Chondrocyte (in vitro differentiated cells): ENCODE measurements around the gene TCF7L2. TPM values are rescaled to one million over a fixed set of nuclear protein-coding genes. Genes with fewer than 3 reads are reported as not detected.

ENCODE experiments used
- DNase-seq: peaks from one replicate; pipeline ENCODE4 v3.0.0; 2021; ENCODE audit warnings: mixed read lengths, low spot score
- H3K27ac Mint-ChIP-seq: one replicate; pipeline ENCODE4 v1.8.0; 2021; ENCODE audit warnings: mild to moderate bottlenecking, moderate library complexity, mixed read lengths; ENCODE audit not compliant: unreplicated experiment
- H3K27me3 Mint-ChIP-seq: 2 replicates; pipeline ENCODE4 v1.8.0; 2021; ENCODE audit warnings: low read depth, mixed read lengths
- H3K36me3 Mint-ChIP-seq: 2 replicates; pipeline ENCODE4 v1.8.0; 2021; ENCODE audit warnings: low read depth, mixed read lengths
- H3K4me1 Mint-ChIP-seq: 2 replicates; pipeline ENCODE4 v1.8.0; 2021; ENCODE audit warnings: low read depth, mild to moderate bottlenecking, mixed read lengths
- H3K4me3 Mint-ChIP-seq: one replicate; pipeline ENCODE4 v1.8.0; 2021; ENCODE audit warnings: mild to moderate bottlenecking, moderate library complexity, mixed read lengths; ENCODE audit not compliant: unreplicated experiment
- H3K9me3 Mint-ChIP-seq: 2 replicates; pipeline ENCODE4 v1.8.0; 2021; ENCODE audit warnings: low read depth, mixed read lengths
- CTCF ChIP-seq: fragments of 200-600 bp; sonication (generic); IDR thresholded peaks from 2 replicates; pipeline ENCODE4 v1.5.0; 2021; ENCODE audit warnings: antibody characterized with exemption, mild to moderate bottlenecking, moderate library complexity
- total RNA-seq: library from RNA; stranded (reverse); gene quantifications from 3 replicates; pipeline ENCODE4 v1.2.1, GENCODE V29; 2021

Gene TCF7L2
- total RNA-seq, 1 donor from 2014 or later: 30.9 TPM

DNA sequence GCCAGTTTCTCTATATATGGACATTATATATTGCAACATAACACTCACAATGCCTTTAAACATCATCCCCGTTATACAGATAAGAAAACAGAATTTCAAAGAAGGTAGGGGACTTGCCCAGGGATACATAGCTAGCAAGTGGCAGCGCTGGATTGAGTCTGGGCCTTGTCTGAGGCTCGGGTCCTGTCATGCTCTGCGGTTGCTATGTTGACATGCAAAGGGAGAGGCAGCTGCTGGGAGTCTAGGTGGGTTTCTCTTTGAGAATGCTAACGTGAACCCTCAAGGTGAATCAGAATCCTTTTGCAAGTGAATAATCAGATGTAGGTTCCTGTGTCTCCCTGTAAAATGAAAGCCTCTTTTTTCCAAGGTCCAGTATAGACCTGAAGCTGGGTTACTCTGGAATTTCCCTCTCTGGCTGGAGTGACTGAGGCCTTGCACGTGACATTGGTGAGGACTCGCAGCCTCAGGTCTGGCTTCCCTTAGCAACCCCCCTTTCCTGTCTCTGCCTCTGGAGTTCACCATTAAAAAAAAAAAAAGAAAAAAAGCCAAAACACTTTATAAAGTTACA, 38.9 kb downstream of the TCF7L2 start:
- no peak for TF ChIP-seq CTCF
- Mint-ChIP-seq H3K36me3 (peaks cover 2% of the 10 kb centered on the region), H3K4me3 (no peak overlapping the region), H3K4me1 (peaks cover 80% of the 10 kb centered on the region), H3K27ac (peak overlapping the region; percentile 84), H3K9me3 (no peaks in the 10 kb centered on the region), H3K27me3 (no peaks in the 10 kb centered on the region)
- DNase-seq: no peak

DNA sequence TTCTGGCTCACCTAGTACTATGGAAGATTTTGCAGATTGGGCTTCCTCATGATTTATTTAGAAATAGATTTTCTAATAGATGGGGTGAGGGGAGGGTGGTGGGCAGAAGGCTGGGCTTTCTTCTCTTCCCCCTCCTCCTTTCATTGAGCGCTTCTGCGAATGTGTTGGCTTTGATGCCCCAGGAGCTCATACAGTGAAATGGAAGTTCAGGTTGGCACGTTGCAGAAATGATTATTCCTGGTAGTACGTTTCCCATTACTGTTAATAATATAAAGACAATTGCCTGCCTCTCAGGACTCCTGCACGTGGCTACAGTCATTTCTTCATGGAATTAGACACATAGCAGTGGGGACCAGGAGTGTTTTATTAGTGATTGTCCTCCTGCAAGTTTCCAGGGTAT, 39.8 kb downstream of the TCF7L2 start:
- Mint-ChIP-seq H3K27me3 (no peaks in the 10 kb centered on the region), H3K36me3 (peaks cover 4% of the 10 kb centered on the region), H3K4me3 (no peak overlapping the region)

GRCh38 chr10:112990271-112990670, 40.2 kb downstream of the TCF7L2 start:
- no peak overlapping the region for H3K4me3 Mint-ChIP-seq
- peaks cover 4% of the 10 kb centered on the region for H3K36me3 Mint-ChIP-seq
- peaks cover 74% of the 10 kb centered on the region for H3K4me1 Mint-ChIP-seq
- H3K27me3 Mint-ChIP-seq: no peaks in the 10 kb centered on the region
- TF ChIP-seq CTCF: no peak
- H3K27ac Mint-ChIP-seq: peak overlapping the region; percentile 54
- no peaks in the 10 kb centered on the region for H3K9me3 Mint-ChIP-seq
- DNase-seq: no peak

More for the DNA sequence above, 39.8 kb downstream of the TCF7L2 start:
- TF ChIP-seq CTCF: no peak
- peak overlapping the region; percentile 54 for H3K27ac Mint-ChIP-seq
- DNase-seq: no peak
- H3K4me1 Mint-ChIP-seq: peaks cover 77% of the 10 kb centered on the region
- no peaks in the 10 kb centered on the region for H3K9me3 Mint-ChIP-seq

DNA sequence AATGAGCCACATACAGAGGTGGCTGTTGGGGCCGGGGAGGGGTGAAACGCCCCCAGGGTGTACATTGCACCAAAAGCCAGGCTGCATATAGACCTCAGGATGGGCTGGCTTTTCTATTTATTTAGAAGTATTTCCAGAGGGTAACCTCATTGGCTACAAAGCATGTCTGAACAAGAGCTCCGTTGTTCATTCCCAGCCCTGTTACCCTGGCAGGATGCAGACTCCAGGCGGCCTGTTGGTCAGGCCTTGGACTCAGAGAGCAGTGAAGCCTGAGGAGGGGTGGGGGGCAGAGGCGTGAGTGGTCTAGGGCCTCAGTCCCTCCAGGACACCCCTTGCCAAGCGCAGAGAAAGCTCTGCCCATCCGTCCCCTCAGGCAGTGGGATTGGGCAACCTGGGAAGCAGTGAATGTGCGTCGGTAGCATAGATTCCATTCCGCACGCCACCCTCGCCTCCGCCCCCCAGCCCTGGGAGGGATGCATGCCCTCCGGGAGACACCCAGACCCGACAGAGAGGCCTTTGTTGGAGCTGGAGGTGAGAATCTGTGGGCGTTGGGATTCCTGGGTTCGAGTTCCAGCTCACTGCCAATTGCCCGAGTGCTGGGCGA, 41.9 kb downstream of the TCF7L2 start:
- H3K4me3 Mint-ChIP-seq: no peak overlapping the region
- no peak overlapping the region for H3K27ac Mint-ChIP-seq
- H3K9me3 Mint-ChIP-seq: no peaks in the 10 kb centered on the region
- no peak for TF ChIP-seq CTCF
- H3K36me3 Mint-ChIP-seq: peaks cover 4% of the 10 kb centered on the region
- DNase-seq: no peak
- H3K27me3 Mint-ChIP-seq: no peaks in the 10 kb centered on the region
- H3K4me1 Mint-ChIP-seq: peaks cover 61% of the 10 kb centered on the region

- Mint-ChIP-seq H3K27me3 (no peaks in the 10 kb centered on the region), H3K4me3 (no peak overlapping the region), H3K9me3 (no peaks in the 10 kb centered on the region), H3K4me1 (peaks cover 49% of the 10 kb centered on the region), H3K27ac (peak overlapping the region; percentile 39), H3K36me3 (peaks cover 4% of the 10 kb centered on the region)
- no peak for TF ChIP-seq CTCF
- DNase-seq: no peak
Measured at GRCh38 chr10:112996462-112996861, 46.4 kb downstream of the TCF7L2 start.
